Body of pancreas (tissue), 4 donors: Measurements from ENCODE around the gene NDEL1. TPM values are rescaled to one million over a fixed set of nuclear protein-coding genes. Genes with fewer than 3 reads are reported as not detected.

Experiments
- ATAC-seq: fragments of 150-250 bp; one replicate; pipeline ENCODE4 v1.9.1; 2016
- DNase-seq, 4 donors: peaks; one replicate each; pipeline ENCODE4 v3.0.0-alpha.2; 2019
- H3K27ac ChIP-seq, 4 donors: fragments of 200-600 bp; sonication (generic); 1 replicate in 3 of 4; 2 replicates in 1 of 4; pipeline versions ENCODE4 v1.5.1 to v1.6.1; 2016 to 2019; ENCODE audit warnings: mild to moderate bottlenecking in 1 of 4, mixed read lengths in 1 of 4, moderate library complexity in 1 of 4
- H3K27me3 ChIP-seq, 2 donors: fragments of 200-600 bp; sonication (generic); one replicate each; pipeline ENCODE4 v1.6.0; 2016; ENCODE audit warnings: mild to moderate bottlenecking in 1 of 2
- H3K36me3 ChIP-seq, 2 donors: fragments of 200-600 bp; sonication (generic); replicated peaks in 1 of 2; 2 replicates each; pipeline ENCODE4 v1.5.1; 2016; ENCODE audit warnings: low read depth in 2 of 2; ENCODE audit not compliant: insufficient read depth in 1 of 2
- H3K4me1 ChIP-seq: fragments of 200-600 bp; sonication (generic); one replicate; pipeline ENCODE4 v1.6.0; 2016
- H3K4me3 ChIP-seq, 2 donors: fragments of 200-600 bp; sonication (generic); 1 replicate in 1 of 2; 2 replicates in 1 of 2; pipeline ENCODE4 v1.5.1; 2016 to 2019
- H3K9me3 ChIP-seq, 3 donors: fragments of 200-600 bp; sonication (generic); 1 replicate in 2 of 3; 2 replicates in 1 of 3; pipeline ENCODE4 v1.5.1; 2016
- CTCF ChIP-seq, 7 experiments: fragments of 450-650 bp in 4 of 7; fragments of 200-600 bp in 3 of 7; sonication (generic) in 3 of 7; IDR thresholded peaks; one replicate each; pipeline ENCODE4 v1.5.1; 2016 to 2019; ENCODE audit warnings: antibody characterized with exemption in 7 of 7
- POLR2A ChIP-seq, 3 donors: fragments of 450-650 bp; IDR thresholded peaks; one replicate each; pipeline ENCODE4 v1.6.1; 2016; ENCODE audit warnings: antibody characterized with exemption in 3 of 3, mild to moderate bottlenecking in 2 of 3
- WGBS, 2 donors: methylation state at CpG; one replicate each; pipeline ENCODE4 v1.1.5; 2017; 5-methylcytosine and 5-hydroxymethylcytosine counted together
- intact Hi-C: fragments of 100-400 bp; cut with DNase I; formaldehyde crosslinking; loops from one replicate; pipeline ENCODE4 v1.15.1; 2023
- total RNA-seq, 2 donors: library from RNA; depleted of rRNA; stranded (reverse); fragments of >200 nt; gene quantifications; one replicate each; pipeline ENCODE4 v1.1.0, GENCODE V29; 2016

The NDEL1 gene
- total RNA-seq, 2 donors from 2014 or later, result 26.2 to 39.6 TPM

- peaks cover 0 to 2% of the 10 kb centered on the region in 2 donors for H3K36me3 ChIP-seq
Observed at GRCh38 chr17:8494506-8495111, 58.9 kb downstream of the NDEL1 start.

GRCh38 chr17:8496081-8496480 is 60.4 kb downstream of the NDEL1 start:
- no peak overlapping the region for H3K4me3 ChIP-seq
- H3K27me3 ChIP-seq, result no peaks in the 10 kb centered on the region
- peaks cover 0 to 2% of the 10 kb centered on the region in 2 donors for H3K36me3 ChIP-seq
- H3K9me3 ChIP-seq, result no peaks in the 10 kb centered on the region
- intact Hi-C loops, result no loop called here
- 87 to 89% methylated on average over 13 of the region's 13 CpGs for WGBS, 2 donors
- no peaks in the 10 kb centered on the region for H3K4me1 ChIP-seq
- TF ChIP-seq POLR2A (IDR thresholded peaks at IDR 0.05) (no peak), CTCF (IDR thresholded peaks at IDR 0.05) (no peak)
- H3K27ac ChIP-seq, result no peak overlapping the region
- ATAC-seq (no peak), DNase-seq (no peak)

More at GRCh38 chr17:8494506-8495111, 58.9 kb downstream of the NDEL1 start:
- no peak overlapping the region for H3K4me3 ChIP-seq
- H3K4me1 ChIP-seq, result no peaks in the 10 kb centered on the region
- DNase-seq (no peak), ATAC-seq (no peak)
- no peaks in the 10 kb centered on the region for H3K9me3 ChIP-seq
- no peak for TF ChIP-seq POLR2A (IDR thresholded peaks at IDR 0.05)
- TF ChIP-seq CTCF (IDR thresholded peaks at IDR 0.05), result no peak
- intact Hi-C loops, result no loop called here
- no peak overlapping the region for H3K27ac ChIP-seq
- H3K27me3 ChIP-seq, result no peaks in the 10 kb centered on the region
- 88 to 93% methylated on average over 8 of the region's 8 CpGs for WGBS, 2 donors

- H3K27me3 ChIP-seq, result no peaks in the 10 kb centered on the region
- no peak overlapping the region for H3K4me3 ChIP-seq
- ATAC-seq, result no peak
- DNase-seq, result no peak
- intact Hi-C loops, result no loop called here
- no peaks in the 10 kb centered on the region for H3K9me3 ChIP-seq
- WGBS, 2 donors, result 92% methylated on average over 9 of the region's 9 CpGs
- H3K36me3 ChIP-seq, result peaks cover 0 to 4% of the 10 kb centered on the region in 2 donors
- no peaks in the 10 kb centered on the region for H3K4me1 ChIP-seq
- TF ChIP-seq POLR2A (IDR thresholded peaks at IDR 0.05), result no peak
- no peak for TF ChIP-seq CTCF (IDR thresholded peaks at IDR 0.05)
- H3K27ac ChIP-seq, result no peak overlapping the region
Observed at GRCh38 chr17:8499171-8499570, 63.5 kb downstream of the NDEL1 start.

GRCh38 chr17:8499614-8500013 is 63.9 kb downstream of the NDEL1 start:
- no peak overlapping the region for H3K27ac ChIP-seq
- no peak for ATAC-seq
- no peaks in the 10 kb centered on the region for H3K9me3 ChIP-seq
- 90 to 94% methylated on average over 5 of the region's 5 CpGs for whole genome bisulfite sequencing, 2 donors
- no peaks in the 10 kb centered on the region for H3K27me3 ChIP-seq
- TF ChIP-seq CTCF (IDR thresholded peaks at IDR 0.05) (no peak), POLR2A (IDR thresholded peaks at IDR 0.05) (no peak)
- intact Hi-C loops, result no loop called here
- no peak overlapping the region for H3K4me3 ChIP-seq
- DNase-seq, result no peak
- peaks cover 0 to 4% of the 10 kb centered on the region in 2 donors for H3K36me3 ChIP-seq
- H3K4me1 ChIP-seq, result no peaks in the 10 kb centered on the region

- no peaks in the 10 kb centered on the region for H3K9me3 ChIP-seq
- no peak for DNase-seq
- no peaks in the 10 kb centered on the region for H3K27me3 ChIP-seq
- no peak overlapping the region for H3K4me3 ChIP-seq
- H3K36me3 ChIP-seq, result peaks cover 0 to 4% of the 10 kb centered on the region in 2 donors
- ATAC-seq, result no peak
- no peak overlapping the region for H3K27ac ChIP-seq
- TF ChIP-seq CTCF (IDR thresholded peaks at IDR 0.05) (no peak), POLR2A (IDR thresholded peaks at IDR 0.05) (no peak)
- intact Hi-C loops, result no loop called here
- H3K4me1 ChIP-seq, result no peaks in the 10 kb centered on the region
- 90% methylated on average over 8 of the region's 8 CpGs for WGBS, 2 donors
Observed at GRCh38 chr17:8500609-8501008, 64.9 kb downstream of the NDEL1 start.
